NT2/D1 (cell line): ENCODE measurements around the gene EPN2.

ENCODE experiments used
- DNase-seq: peaks from one replicate; pipeline ENCODE4 v3.0.0-alpha.2; 2011; ENCODE audit warnings: low read depth, low spot score
- H3K27me3 ChIP-seq: 2 replicates; pipeline ENCODE4 v1.6.0; 2011; ENCODE audit warnings: mild to moderate bottlenecking; ENCODE audit not compliant: insufficient read length, insufficient read depth
- H3K36me3 ChIP-seq: 2 replicates; pipeline ENCODE4 v1.6.1; 2011; ENCODE audit warnings: mild to moderate bottlenecking, low read length, mixed read lengths; ENCODE audit not compliant: insufficient read depth, insufficient read length
- H3K4me1 ChIP-seq: 2 replicates; pipeline ENCODE4 v1.5.1; 2011; ENCODE audit not compliant: insufficient read depth, insufficient read length
- H3K4me3 ChIP-seq: 2 replicates; pipeline ENCODE4 v1.5.1; 2011; ENCODE audit warnings: low read depth; ENCODE audit not compliant: insufficient read length
- H3K9ac ChIP-seq: 2 replicates; pipeline ENCODE4 v1.6.0; 2011; ENCODE audit warnings: low read depth; ENCODE audit not compliant: insufficient read length
- H3K9me3 ChIP-seq: 2 replicates; pipeline ENCODE4 v1.5.1; 2011; ENCODE audit warnings: mild to moderate bottlenecking, low read length; ENCODE audit not compliant: insufficient read depth
- SUZ12 ChIP-seq: IDR thresholded peaks from 2 replicates; pipeline ENCODE4 v1.6.1; 2011; ENCODE audit not compliant: insufficient read length, insufficient read depth; ENCODE audit errors: extremely low read depth
- YY1 ChIP-seq: IDR thresholded peaks from 2 replicates; pipeline ENCODE4 v1.6.1; 2011; ENCODE audit not compliant: insufficient read length, insufficient read depth
- ZNF274 ChIP-seq: IDR thresholded peaks from 2 replicates; pipeline ENCODE4 v1.6.1; 2011; ENCODE audit warnings: mild to moderate bottlenecking, low read depth, low read length

EPN2 gene

DNA sequence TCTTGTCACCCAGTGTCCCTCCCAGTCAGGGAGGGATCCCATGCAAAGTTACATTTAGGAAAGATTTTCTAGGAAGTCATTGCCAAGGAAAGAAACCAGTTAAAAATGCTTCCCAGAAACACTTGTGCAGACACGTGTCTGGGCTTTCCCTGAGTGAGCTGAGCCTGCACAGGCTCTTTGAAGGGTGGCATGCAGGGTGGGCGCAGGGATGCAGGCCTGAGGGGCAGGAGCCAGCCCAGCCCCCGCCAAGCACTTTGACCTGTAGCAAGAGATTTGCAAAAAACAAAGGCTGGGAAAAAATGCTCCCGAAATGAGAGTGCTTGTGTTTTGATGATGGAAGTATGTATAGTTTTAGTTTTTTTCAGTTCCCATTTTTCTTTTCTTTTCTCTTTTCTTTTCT lies 73.0 kb downstream of the EPN2 start:
- Histone ChIP-seq H3K9ac (no peak overlapping the region), H3K4me1 (peaks cover 16% of the 10 kb centered on the region), H3K36me3 (peaks cover 54% of the 10 kb centered on the region), H3K27me3 (no peaks in the 10 kb centered on the region), H3K4me3 (no peak overlapping the region), H3K9me3 (no peaks in the 10 kb centered on the region)
- TF ChIP-seq YY1 (no peak), SUZ12 (no peak), ZNF274 (no peak)
- DNase-seq, result no peak

GRCh38 chr17:19311016-19311415 lies 73.8 kb downstream of the EPN2 start:
- Histone ChIP-seq H3K27me3 (no peaks in the 10 kb centered on the region), H3K9ac (no peak overlapping the region), H3K4me3 (no peak overlapping the region), H3K4me1 (peaks cover 16% of the 10 kb centered on the region), H3K9me3 (no peaks in the 10 kb centered on the region), H3K36me3 (peaks cover 56% of the 10 kb centered on the region)
- DNase-seq, result no peak
- TF ChIP-seq ZNF274 (no peak), SUZ12 (no peak), YY1 (no peak)

DNA sequence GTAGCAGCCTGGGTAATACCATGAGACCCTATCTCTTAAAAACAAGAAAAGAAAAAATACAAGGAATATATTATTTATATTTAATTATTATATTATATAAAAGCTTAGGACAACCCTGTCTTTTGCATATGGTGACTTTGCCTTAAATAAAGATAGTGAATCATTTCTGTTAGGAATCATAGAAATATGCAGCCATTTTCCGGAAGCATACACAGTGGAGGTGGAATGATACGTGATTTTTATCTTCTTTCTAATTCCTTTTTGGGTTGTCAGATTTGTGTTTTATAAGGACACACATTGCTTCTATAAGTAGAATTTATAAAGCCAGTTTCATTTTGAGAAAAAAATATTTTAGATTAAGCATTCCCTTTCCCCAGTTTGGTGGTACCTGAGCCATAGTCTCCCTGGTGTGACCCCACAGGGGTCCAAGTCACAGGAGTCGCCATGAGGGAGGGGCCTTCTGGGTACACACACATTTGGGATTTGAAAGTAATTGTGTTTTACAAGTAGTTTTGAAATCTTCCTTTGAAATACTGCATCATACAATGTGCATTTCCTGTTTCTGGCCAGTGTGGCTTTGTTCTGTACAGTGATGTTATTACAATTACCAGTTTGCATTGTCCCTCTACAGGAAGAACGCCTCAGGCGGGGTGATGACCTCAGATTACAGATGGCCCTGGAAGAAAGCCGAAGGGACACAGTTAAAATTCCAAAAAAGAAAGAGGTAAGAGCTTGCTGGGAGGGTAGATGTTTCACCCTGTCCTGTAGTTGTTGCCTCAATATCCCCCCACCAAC lies 74.5 kb downstream of the EPN2 start:
- Histone ChIP-seq H3K27me3 (no peaks in the 10 kb centered on the region), H3K4me3 (no peak overlapping the region), H3K9ac (no peak overlapping the region), H3K4me1 (peaks cover 16% of the 10 kb centered on the region), H3K36me3 (peaks cover 50% of the 10 kb centered on the region), H3K9me3 (no peaks in the 10 kb centered on the region)
- no peak for TF ChIP-seq YY1
- no peak for TF ChIP-seq ZNF274
- TF ChIP-seq SUZ12, result no peak
- no peak for DNase-seq

GRCh38 chr17:19312406-19312805 lies 75.2 kb downstream of the EPN2 start:
- H3K4me1 ChIP-seq, result peaks cover 16% of the 10 kb centered on the region
- no peak overlapping the region for H3K4me3 ChIP-seq
- no peak for DNase-seq
- TF ChIP-seq ZNF274, result no peak
- no peak for TF ChIP-seq YY1
- no peak for TF ChIP-seq SUZ12
- H3K9me3 ChIP-seq, result no peaks in the 10 kb centered on the region
- no peaks in the 10 kb centered on the region for H3K27me3 ChIP-seq
- H3K9ac ChIP-seq, result no peak overlapping the region
- peaks cover 50% of the 10 kb centered on the region for H3K36me3 ChIP-seq

DNA sequence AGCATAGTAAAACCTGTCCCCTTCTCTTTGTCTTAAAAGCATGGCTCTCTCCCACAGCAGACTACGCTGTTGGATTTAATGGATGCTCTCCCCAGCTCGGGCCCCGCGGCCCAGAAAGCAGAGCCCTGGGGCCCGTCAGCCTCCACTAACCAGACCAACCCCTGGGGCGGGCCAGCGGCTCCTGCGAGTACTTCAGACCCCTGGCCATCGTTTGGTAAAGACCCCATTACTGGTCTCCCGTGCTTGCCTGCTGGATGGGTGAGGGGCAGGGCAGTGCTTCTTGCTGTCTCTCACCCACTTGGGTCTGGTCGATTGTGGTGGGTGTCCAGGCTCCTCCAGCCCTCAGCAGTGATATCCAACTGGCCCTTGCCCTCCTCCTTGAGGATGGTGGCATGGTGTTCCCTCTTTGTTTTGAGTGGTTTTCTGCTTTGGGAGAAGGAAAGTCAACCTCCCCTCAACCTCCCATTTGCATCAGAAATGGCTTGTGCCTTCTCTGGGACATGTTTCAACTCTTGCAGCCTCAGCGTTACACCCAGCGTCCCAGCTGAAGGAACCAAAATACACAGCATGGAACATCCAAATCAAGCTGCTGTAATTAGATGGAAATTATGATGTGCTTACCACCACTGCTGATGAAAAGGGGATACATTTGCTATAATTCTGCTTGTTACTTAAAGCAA lies 76.0 kb downstream of the EPN2 start:
- no peak for DNase-seq
- H3K4me3 ChIP-seq, result no peak overlapping the region
- H3K4me1 ChIP-seq, result peaks cover 19% of the 10 kb centered on the region
- H3K9me3 ChIP-seq, result no peaks in the 10 kb centered on the region
- TF ChIP-seq SUZ12 (no peak), ZNF274 (no peak), YY1 (no peak)
- H3K9ac ChIP-seq, result no peak overlapping the region
- peaks cover 53% of the 10 kb centered on the region for H3K36me3 ChIP-seq
- H3K27me3 ChIP-seq, result no peaks in the 10 kb centered on the region

DNA sequence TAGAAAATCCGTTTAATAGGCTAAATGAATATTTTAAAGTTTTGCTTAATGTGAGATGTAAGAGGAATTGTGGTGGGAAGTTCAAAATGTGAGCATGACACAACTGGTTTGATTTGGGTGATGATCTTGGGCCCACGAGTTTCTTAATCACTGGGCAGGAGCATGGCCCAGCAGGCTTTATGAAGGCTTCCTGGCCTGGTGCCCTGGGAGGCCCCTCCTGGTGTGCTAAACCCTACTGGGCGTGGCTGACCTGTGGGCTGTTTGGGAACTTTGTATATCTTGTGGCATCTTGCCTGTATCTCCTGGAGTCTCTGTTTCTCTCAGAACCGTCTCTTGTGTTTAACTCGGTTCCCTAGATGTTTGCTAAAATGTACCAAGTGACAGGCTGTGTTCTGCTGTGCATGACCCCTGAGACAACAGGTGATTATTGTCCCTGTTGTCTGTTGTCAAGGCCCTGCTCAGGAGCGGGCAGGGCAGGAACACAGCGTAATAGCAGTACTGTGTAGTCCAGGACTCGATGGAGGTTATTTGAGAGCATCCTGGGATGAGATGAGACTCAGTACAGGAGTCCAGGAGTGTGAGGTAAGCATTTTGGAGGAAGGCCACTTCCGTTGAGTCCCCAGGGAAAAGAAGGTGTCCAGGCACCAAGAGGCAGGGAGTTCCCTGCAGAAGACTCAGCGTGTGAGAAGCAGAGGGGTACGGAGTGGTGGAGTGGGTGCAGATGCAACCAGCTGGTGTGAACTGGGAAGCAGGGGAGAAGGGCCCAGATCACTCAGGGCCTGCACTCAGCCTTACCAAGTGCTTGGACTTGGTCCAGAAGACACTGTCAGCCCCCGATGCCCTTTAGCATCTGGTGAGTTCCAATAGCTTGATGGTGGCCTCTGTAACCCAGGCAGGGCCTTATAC lies 76.8 kb downstream of the EPN2 start:
- Histone ChIP-seq H3K4me1 (peaks cover 19% of the 10 kb centered on the region), H3K27me3 (no peaks in the 10 kb centered on the region)

DNA sequence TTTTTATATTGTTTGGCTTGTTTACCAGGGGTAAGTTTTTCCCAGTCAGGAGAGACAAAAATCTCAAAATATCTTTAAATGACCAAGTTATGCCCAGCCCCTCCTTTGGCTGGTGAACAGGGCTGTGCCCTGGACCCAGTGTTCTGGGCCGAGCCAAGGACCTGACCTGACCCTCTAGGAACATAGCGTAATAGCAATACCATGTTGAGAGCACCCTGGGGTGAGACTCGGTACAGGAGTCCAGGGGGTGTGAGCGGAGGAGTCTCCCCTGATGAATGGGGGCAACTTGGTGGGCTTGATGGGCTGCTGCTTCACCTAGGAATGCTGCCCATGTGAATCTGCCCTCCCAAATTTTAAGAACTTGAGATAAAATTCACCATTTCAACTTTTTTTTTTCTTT lies 77.9 kb downstream of the EPN2 start:
- no peak for DNase-seq
- H3K4me1 ChIP-seq, result peaks cover 12% of the 10 kb centered on the region
- no peak overlapping the region for H3K9ac ChIP-seq
- no peaks in the 10 kb centered on the region for H3K9me3 ChIP-seq
- H3K27me3 ChIP-seq, result no peaks in the 10 kb centered on the region
- peaks cover 49% of the 10 kb centered on the region for H3K36me3 ChIP-seq
- no peak for TF ChIP-seq YY1
- no peak for TF ChIP-seq ZNF274
- TF ChIP-seq SUZ12, result no peak
- no peak overlapping the region for H3K4me3 ChIP-seq

More for the DNA sequence above, 76.8 kb downstream of the EPN2 start:
- H3K36me3 ChIP-seq, result peaks cover 53% of the 10 kb centered on the region
- no peak for TF ChIP-seq YY1
- TF ChIP-seq SUZ12, result no peak
- TF ChIP-seq ZNF274, result no peak
- no peaks in the 10 kb centered on the region for H3K9me3 ChIP-seq
- H3K9ac ChIP-seq, result no peak overlapping the region
- no peak overlapping the region for H3K4me3 ChIP-seq
- DNase-seq, result no peak
